ENCODE measurements around the gene STX7. TPM values are rescaled to one million over a fixed set of nuclear protein-coding genes. Genes with fewer than 3 reads are reported as not detected.
A peak's percentile ranks its signal among the peaks of the same experiment; 100 is the strongest.

STX7 gene
- total RNA-seq, 1 donor from 2014 or later, result 66.5 TPM

DNA sequence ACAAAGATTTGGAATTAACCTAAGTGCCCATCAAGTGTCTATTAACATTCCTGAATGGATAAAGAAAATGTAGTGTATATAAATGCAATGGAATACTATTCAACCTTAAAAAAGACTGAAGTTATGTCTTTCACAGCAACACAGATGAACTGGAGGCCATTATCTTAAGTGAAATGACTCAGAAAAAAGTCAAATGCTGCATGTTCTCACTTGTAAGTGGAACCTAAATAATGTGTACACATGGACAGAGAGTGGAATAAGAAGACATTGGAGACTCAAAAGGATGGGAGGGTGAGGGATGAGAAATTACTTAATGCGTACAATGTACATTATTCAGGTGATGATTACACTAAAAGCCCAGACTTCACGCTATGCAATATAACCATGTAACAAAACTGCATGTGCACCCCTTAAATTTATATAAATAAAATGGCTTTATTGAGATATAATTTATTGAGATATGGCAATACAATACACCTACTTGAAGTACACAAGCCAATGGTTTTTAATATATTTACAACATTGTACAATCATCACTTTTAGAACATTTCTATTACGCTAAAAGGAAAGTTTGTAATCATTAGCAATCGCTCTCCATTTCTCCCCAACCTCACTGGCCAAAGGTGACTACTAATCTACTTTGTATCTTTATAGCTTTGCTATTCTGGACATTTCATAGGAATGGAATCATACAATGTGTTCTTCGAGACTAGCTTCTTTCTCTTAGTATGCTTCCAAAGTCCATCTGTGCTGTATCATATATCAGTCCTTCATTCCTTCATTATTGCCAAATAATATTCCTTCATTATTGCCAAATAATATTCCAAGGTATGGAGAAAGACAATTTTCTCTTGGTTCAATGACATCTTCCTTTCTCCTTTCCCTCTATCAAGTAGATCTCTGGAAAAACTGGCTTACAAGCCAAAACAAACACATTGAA is 5.8 kb downstream of the STX7 start:
- H3K9me3 Mint-ChIP-seq (ENCODE audit: low read depth), result peaks cover 5% of the 10 kb centered on the region
- TF ChIP-seq CTCF (IDR thresholded peaks at IDR 0.05), result no peak
- no peak for DNase-seq (ENCODE audit: low spot score)
- H3K4me3 Mint-ChIP-seq (ENCODE audit: unreplicated experiment), result no peak overlapping the region
- peaks cover 5% of the 10 kb centered on the region for H3K36me3 Mint-ChIP-seq (ENCODE audit: low read depth)
- peaks cover 64% of the 10 kb centered on the region for H3K4me1 Mint-ChIP-seq (ENCODE audit: low read depth)
- no peak overlapping the region for H3K27ac Mint-ChIP-seq (ENCODE audit: unreplicated experiment)
- no peaks in the 10 kb centered on the region for H3K27me3 Mint-ChIP-seq (ENCODE audit: low read depth)

- H3K27me3 Mint-ChIP-seq (ENCODE audit: low read depth), result no peaks in the 10 kb centered on the region
- no peak for DNase-seq (ENCODE audit: low spot score)
- peaks cover 5% of the 10 kb centered on the region for H3K9me3 Mint-ChIP-seq (ENCODE audit: low read depth)
- peaks cover 10% of the 10 kb centered on the region for H3K36me3 Mint-ChIP-seq (ENCODE audit: low read depth)
- peaks cover 58% of the 10 kb centered on the region for H3K4me1 Mint-ChIP-seq (ENCODE audit: low read depth)
- no peak for TF ChIP-seq CTCF (IDR thresholded peaks at IDR 0.05)
- H3K4me3 Mint-ChIP-seq (ENCODE audit: unreplicated experiment), result no peak overlapping the region
- H3K27ac Mint-ChIP-seq (ENCODE audit: unreplicated experiment), result no peak overlapping the region
Measured at GRCh38 chr6:132506461-132506860, 6.5 kb downstream of the STX7 start.

DNA sequence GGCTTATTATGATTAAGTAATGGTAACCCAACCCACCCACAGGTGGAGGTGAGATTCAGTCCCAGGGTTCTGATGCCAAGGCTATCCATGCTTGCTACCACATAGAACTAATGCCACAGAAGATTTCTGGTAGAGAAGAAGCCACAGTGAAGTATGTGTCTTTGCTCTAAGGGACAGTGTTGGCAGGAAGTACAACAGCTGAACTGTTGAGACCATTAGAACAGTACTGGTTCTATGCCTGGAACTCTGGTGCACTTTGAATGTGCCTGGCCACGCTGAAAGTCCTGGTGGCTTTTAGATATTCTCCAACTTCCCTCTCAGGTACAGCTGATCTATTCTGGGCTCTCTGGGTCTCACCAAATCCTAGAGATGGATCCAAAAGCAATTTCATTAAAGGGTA is 7.8 kb downstream of the STX7 start:
- Mint-ChIP-seq H3K4me3 (ENCODE audit: unreplicated experiment) (no peak overlapping the region), H3K27me3 (ENCODE audit: low read depth) (no peaks in the 10 kb centered on the region), H3K36me3 (ENCODE audit: low read depth) (peaks cover 17% of the 10 kb centered on the region), H3K4me1 (ENCODE audit: low read depth) (peaks cover 47% of the 10 kb centered on the region), H3K27ac (ENCODE audit: unreplicated experiment) (peak overlapping the region; percentile 34), H3K9me3 (ENCODE audit: low read depth) (peaks cover 5% of the 10 kb centered on the region)
- TF ChIP-seq CTCF (IDR thresholded peaks at IDR 0.05), result no peak
- DNase-seq (ENCODE audit: low spot score), result no peak

GRCh38 chr6:132504757-132505156 is 8.2 kb downstream of the STX7 start:
- peaks cover 47% of the 10 kb centered on the region for H3K4me1 Mint-ChIP-seq (ENCODE audit: low read depth)

GRCh38 chr6:132499757-132500156 is 13.2 kb downstream of the STX7 start:
- Mint-ChIP-seq H3K4me3 (ENCODE audit: unreplicated experiment) (no peak overlapping the region), H3K4me1 (ENCODE audit: low read depth) (peaks cover 13% of the 10 kb centered on the region), H3K27me3 (ENCODE audit: low read depth) (no peaks in the 10 kb centered on the region), H3K36me3 (ENCODE audit: low read depth) (peaks cover 28% of the 10 kb centered on the region), H3K27ac (ENCODE audit: unreplicated experiment) (no peak overlapping the region), H3K9me3 (ENCODE audit: low read depth) (no peaks in the 10 kb centered on the region)
- no peak for TF ChIP-seq CTCF (IDR thresholded peaks at IDR 0.05)
- no peak for DNase-seq (ENCODE audit: low spot score)

More at GRCh38 chr6:132504757-132505156, 8.2 kb downstream of the STX7 start:
- H3K27ac Mint-ChIP-seq (ENCODE audit: unreplicated experiment), result peak overlapping the region; percentile 34
- H3K4me3 Mint-ChIP-seq (ENCODE audit: unreplicated experiment), result no peak overlapping the region
- H3K36me3 Mint-ChIP-seq (ENCODE audit: low read depth), result peaks cover 21% of the 10 kb centered on the region
- TF ChIP-seq CTCF (IDR thresholded peaks at IDR 0.05), result no peak
- H3K27me3 Mint-ChIP-seq (ENCODE audit: low read depth), result no peaks in the 10 kb centered on the region
- no peak for DNase-seq (ENCODE audit: low spot score)
- H3K9me3 Mint-ChIP-seq (ENCODE audit: low read depth), result peaks cover 5% of the 10 kb centered on the region

All from chondrocyte (in vitro differentiated cells).